GM12878 (cell line): ENCODE measurements around the gene RHOG. TPM values are rescaled to one million over a fixed set of nuclear protein-coding genes. Genes with fewer than 3 reads are reported as not detected.

Experiments used
- ATAC-seq: fragments of 200-7000 bp; cut with Tn5 transposase; 3 replicates; pipeline ENCODE4 v1.9.1; 2020; ENCODE audit warnings: mild to moderate bottlenecking, moderate library complexity
- BruUV-seq: library from RNA; stranded (reverse); fragments of 400-500 nt; replicated peaks from 2 replicates; lab custom pipeline; 2021; lab: Mats Ljungman, UMichigan
- CTCF ChIA-PET: fragments of 300-600 bp; sonication (Branson Sonifier 250); formaldehyde crosslinking; extraction: SDS; loops from one replicate; lab custom pipeline; 2021; ENCODE audit warnings: inconsistent platforms; lab: Yijun Ruan, JAX
- POLR2A ChIA-PET: fragments of 350-600 bp; formaldehyde crosslinking; extraction: SDS; loops from one replicate; lab custom pipeline; 2021; ENCODE audit warnings: inconsistent platforms; lab: Charles Lee
- RAD21 ChIA-PET: fragments of 300-600 bp; sonication (Branson Sonifier 250); formaldehyde crosslinking; loops from one replicate; lab custom pipeline; 2023; ENCODE audit warnings: antibody characterized with exemption; ENCODE audit not compliant: unreplicated experiment; lab: Charles Lee
- SMC1A ChIA-PET: fragments of 300-600 bp; sonication (Branson Sonifier 250); formaldehyde crosslinking; loops from one replicate; lab custom pipeline; 2023; ENCODE audit not compliant: unreplicated experiment, uncharacterized antibody; lab: Charles Lee
- DNase-seq: peaks from one replicate; pipeline ENCODE4 v3.0.0-alpha.2; 2011; ENCODE audit warnings: low read depth, low spot score
- FAIRE-seq: peaks from 3 replicates; lab custom pipeline; 2011; peaks lifted over from hg19 to GRCh38; lab: Jason Lieb, UNC
- H2AFZ ChIP-seq: 2 replicates; pipeline ENCODE4 v1.6.0; 2011; ENCODE audit warnings: low read depth, low read length, control low read depth; ENCODE audit not compliant: control insufficient read depth
- H3K27ac ChIP-seq: 2 replicates; pipeline ENCODE4 v1.5.1; 2011; ENCODE audit warnings: control low read depth; ENCODE audit not compliant: control insufficient read depth, insufficient read depth
- H3K27me3 ChIP-seq, 2 experiments: replicated peaks in 1 of 2; 2 replicates each; pipeline versions ENCODE4 v1.6.0 to v1.6.1; 2011; ENCODE audit warnings: low read length in 1 of 2; ENCODE audit not compliant: control insufficient read depth in 2 of 2, insufficient read depth in 2 of 2
- H3K36me3 ChIP-seq, 2 experiments: 2 replicates each; pipeline ENCODE4 v1.5.1; 2011; ENCODE audit warnings: low read length in 1 of 2; ENCODE audit not compliant: control insufficient read depth in 2 of 2, insufficient read depth in 2 of 2
- H3K4me1 ChIP-seq: 2 replicates; pipeline ENCODE4 v1.6.1; 2011; ENCODE audit warnings: mild to moderate bottlenecking, low read length, moderate library complexity, mixed read lengths; ENCODE audit not compliant: control insufficient read depth, insufficient read depth
- H3K4me2 ChIP-seq: 2 replicates; pipeline ENCODE4 v1.6.0; 2011; ENCODE audit warnings: control low read depth; ENCODE audit not compliant: control insufficient read depth, insufficient read depth
- H3K4me3 ChIP-seq: fragments of 200-600 bp; sonication (generic); 2 replicates; pipeline ENCODE4 v1.5.1; 2016
- H3K79me2 ChIP-seq: 2 replicates; pipeline ENCODE4 v1.6.0; 2011; ENCODE audit warnings: low read length; ENCODE audit not compliant: control insufficient read depth, insufficient read depth
- H3K9ac ChIP-seq: 2 replicates; pipeline ENCODE4 v1.8.0; 2011; ENCODE audit warnings: low read length, control low read depth, mixed read lengths; ENCODE audit not compliant: control insufficient read depth, insufficient read depth
- H3K9me3 ChIP-seq: replicated peaks from 3 replicates; pipeline ENCODE4 v1.5.1; 2011; ENCODE audit warnings: mild to moderate bottlenecking, low read length; ENCODE audit not compliant: control insufficient read depth, insufficient read depth
- H4K20me1 ChIP-seq: 2 replicates; pipeline ENCODE4 v1.6.0; 2011; ENCODE audit not compliant: control insufficient read depth, insufficient read depth
- ASH2L ChIP-seq: fragments of 300-600, 200-600 bp; sonication (generic); IDR thresholded peaks from 2 replicates; pipeline ENCODE4 v1.6.1; 2017; ENCODE audit warnings: low read depth, mild to moderate bottlenecking, borderline replicate concordance
- BACH1 ChIP-seq: fragments of 450-650 bp; IDR thresholded peaks from 2 replicates; pipeline ENCODE4 v1.6.1; 2017; ENCODE audit warnings: mild to moderate bottlenecking, borderline replicate concordance
- BRCA1 ChIP-seq: IDR thresholded peaks from 2 replicates; pipeline ENCODE4 v1.6.1; 2011; ENCODE audit warnings: low read depth, low read length, improper control_type of control experiment
- CBFB ChIP-seq: IDR thresholded peaks from 2 replicates; pipeline ENCODE4 v1.6.1; 2016; ENCODE audit warnings: antibody characterized with exemption, low read depth
- CEBPB ChIP-seq, 2 experiments: fragments of 150-350 bp in 1 of 2; IDR thresholded peaks; 2 replicates each; pipeline ENCODE4 v1.6.1; 2012 to 2014; ENCODE audit warnings: low read depth in 2 of 2, low read length in 2 of 2, borderline replicate concordance in 1 of 2, inconsistent platforms in 1 of 2
- HDGF ChIP-seq: fragments of 450-650 bp; IDR thresholded peaks from 2 replicates; pipeline ENCODE4 v1.6.1; 2016; ENCODE audit warnings: antibody characterized with exemption
- PAX5 ChIP-seq: IDR thresholded peaks from 2 replicates; pipeline ENCODE4 v1.6.1; 2011; ENCODE audit warnings: low read depth, low read length, borderline replicate concordance
- RBBP5 ChIP-seq: fragments of 200-600 bp; sonication (generic); conservative IDR thresholded peaks from 2 replicates; pipeline ENCODE4 v1.6.1; 2016
- RCOR1 ChIP-seq: conservative IDR thresholded peaks from 2 replicates; pipeline ENCODE4 v1.6.1; 2012; ENCODE audit warnings: low read depth, low read length, improper control_type of control experiment
- RUNX3 ChIP-seq: IDR thresholded peaks from 2 replicates; pipeline ENCODE4 v1.6.1; 2012; ENCODE audit warnings: low read length, inconsistent platforms
- SIN3A ChIP-seq: IDR thresholded peaks from 2 replicates; pipeline ENCODE4 v1.6.1; 2012; ENCODE audit warnings: low read depth, low read length, improper control_type of control experiment
- STAT1 ChIP-seq: fragments of 450-650 bp; conservative IDR thresholded peaks from 2 replicates; pipeline ENCODE4 v1.6.1; 2014; ENCODE audit warnings: antibody characterized with exemption, mild to moderate bottlenecking
- WRNIP1 ChIP-seq: IDR thresholded peaks from 2 replicates; pipeline ENCODE4 v1.6.1; 2011; ENCODE audit warnings: low read depth, low read length, improper control_type of control experiment, borderline replicate concordance
- YBX1 ChIP-seq: fragments of 450-650 bp; IDR thresholded peaks from 2 replicates; pipeline ENCODE4 v1.6.1; 2016; ENCODE audit warnings: antibody characterized with exemption
- WGBS: methylation state at CpG from one replicate; pipeline ENCODE4 v1.1.6; 2016; ENCODE audit warnings: low lambda C conversion rate; ENCODE audit not compliant: insufficient replicate concordance, insufficient coverage; ENCODE audit errors: missing lambda C conversion rate; 5-methylcytosine and 5-hydroxymethylcytosine counted together
- in situ Hi-C: fragments of 300-500 bp; cut with MboI; formaldehyde crosslinking; loops from 9 replicates; pipeline ENCODE4 v1.14.3; 2018; ENCODE audit warnings: mixed read lengths
- intact Hi-C: fragments of 100-400 bp; cut with micrococcal nuclease; formaldehyde crosslinking; loops from one replicate; pipeline ENCODE4 v1.14.2; 2022; ENCODE audit not compliant: unreplicated experiment
- polyA plus RNA-seq, 11 experiments: library from polyadenylated mRNA; depleted of rRNA in 4 of 11; unstranded in 6 of 11; stranded (reverse) in 5 of 11; fragments of >200 nt; fragmentation: Nextera tagmentation in 4 of 11; fragmentation: Illumina TruSeq in 1 of 11; extraction: Ambion mirVana in 4 of 11; extraction: Trizol in 1 of 11; gene quantifications; 1 replicate in 1 of 11; 2 replicates in 10 of 11; pipeline versions ENCODE4 v1.2.1 to v1.2.3, GENCODE V29; 2011 to 2016; ENCODE audit warnings: inconsistent platforms in 2 of 11, missing spikeins in 2 of 11, low read depth in 1 of 11
- total RNA-seq, 4 experiments: library from RNA; depleted of rRNA in 3 of 4; stranded (reverse); fragments of >200 nt in 3 of 4; fragmentation: Illumina TruSeq in 1 of 4; extraction: Trizol in 1 of 4; gene quantifications; 2 replicates each; pipeline versions ENCODE4 v1.2.1 to v1.2.3, GENCODE V29; 2013 to 2021
- TF ChIP-seq, protein P1 (sequence below): fragments of 450-650 bp; IDR thresholded peaks from 2 replicates; pipeline ENCODE4 v1.6.1; 2017; ENCODE audit warnings: low read depth, mild to moderate bottlenecking, moderate library complexity
- TF ChIP-seq, protein P2 (sequence below): IDR thresholded peaks from 2 replicates; pipeline ENCODE4 v1.6.1; 2012; ENCODE audit warnings: improper control_type of control experiment, low read depth, low read length; ENCODE audit not compliant: insufficient replicate concordance
- TF ChIP-seq, protein P3 (sequence below): fragments of 450-650 bp; IDR thresholded peaks from 2 replicates; pipeline ENCODE4 v1.6.1; 2017; ENCODE audit warnings: borderline replicate concordance

Gene RHOG
- total and polyA plus RNA-seq, 10 of the 15 experiments (the other 5 are each of a cell fraction or from before 2014, with no cell fraction given), result 16.0 to 172 (median 94.8) TPM

DNA sequence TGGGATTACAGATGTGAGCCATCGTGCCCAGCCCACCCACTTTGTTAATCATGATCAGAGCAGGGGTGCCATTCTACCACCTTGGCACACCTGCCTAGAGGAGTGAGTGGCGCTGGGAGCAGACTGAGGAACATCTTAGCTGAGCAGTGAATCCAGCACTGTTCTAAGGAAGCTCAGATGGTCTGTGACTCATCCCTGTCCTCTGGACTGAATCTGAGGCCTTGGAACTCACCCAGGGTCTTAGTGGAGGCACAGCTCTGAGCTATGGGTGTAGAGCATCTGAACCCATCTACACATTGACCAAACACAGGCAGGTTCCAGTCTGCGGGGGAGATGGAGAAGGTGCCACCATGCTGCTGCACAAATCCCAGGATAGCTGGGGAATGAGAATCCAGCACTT, 17.5 kb downstream of the RHOG start (continued):
- no peak for TF ChIP-seq SIN3A
- no peak for TF ChIP-seq STAT1
- TF ChIP-seq BACH1, result no peak
- no peak for TF ChIP-seq WRNIP1
- no peak for TF ChIP-seq CEBPB (IDR thresholded peaks at IDR 0.05; ENCODE audit: borderline replicate concordance in 1 of 2, low read depth in 2 of 2, low read length in 2 of 2)
- TF ChIP-seq RBBP5, result no peak
- no peak for TF ChIP-seq BRCA1
- TF ChIP-seq RUNX3, result no peak

DNA sequence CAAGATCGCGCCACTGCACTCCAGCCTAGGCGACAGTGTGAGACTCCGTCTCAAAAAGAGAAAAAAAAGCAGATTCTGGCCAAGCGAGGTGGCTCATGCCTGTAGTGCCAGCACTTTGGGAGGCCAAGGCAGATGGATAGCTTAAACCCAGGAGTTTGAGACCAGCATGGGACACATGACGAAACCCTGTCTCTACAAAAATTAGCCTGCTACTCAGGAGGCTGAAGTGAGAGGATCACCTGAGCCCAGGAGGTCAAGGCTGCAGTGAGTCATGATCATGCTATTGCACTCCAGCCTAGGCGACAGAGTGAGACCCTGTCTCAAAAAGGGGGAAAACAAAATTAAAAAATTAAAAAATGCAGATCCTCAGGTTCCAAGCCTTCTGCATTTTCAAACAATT, 18.4 kb downstream of the RHOG start:
- ChIA-PET CTCF (interaction anchor here (1.0 to 6.6 kb wide), 4 partner anchors 14 to 251 kb away, joined by 3 to 33 read pairs (median 15); partner anchors contain the start of genes PGAP2 and RHOG), SMC1A (no interaction called here), RAD21 (interaction anchor here (0.7 to 1.1 kb wide), 2 partner anchors 13 to 59 kb away, joined by 4 read pairs; no protein-coding TSS in a partner anchor), POLR2A (interaction anchor here (0.6 kb wide), 1 partner anchor 32 kb away, joined by 3 read pairs; no protein-coding TSS in a partner anchor)
- no peak for DNase-seq
- 95% methylated on average over 3 of the region's 7 CpGs for WGBS
- Histone ChIP-seq H3K79me2 (no peaks in the 10 kb centered on the region), H3K4me3 (no peak overlapping the region), H3K27ac (no peak overlapping the region), H3K27me3 (no peaks in the 10 kb centered on the region), H3K36me3 (peaks cover 2 to 22% of the 10 kb centered on the region in 2 experiments; a peak in 3 of 4 replicates), H2AFZ (no peak overlapping the region), H3K4me2 (no peak overlapping the region), H3K4me1 (peaks cover 2% of the 10 kb centered on the region; the same call in 1 of the 2 replicates), H3K9me3 (no peaks in the 10 kb centered on the region), H3K9ac (no peak overlapping the region), H4K20me1 (no peaks in the 10 kb centered on the region)
- intact Hi-C loops (no loop called here), in situ Hi-C loops (no loop called here)
- no peak for ATAC-seq
- FAIRE-seq, result no peak
- no TSS peak for BruUV-seq
- TF ChIP-seq PAX5 (no peak), ASH2L (no peak), CBFB (no peak), RCOR1 (no peak), YBX1 (no peak), HDGF (no peak)
- TF ChIP-seq, protein P1, sequence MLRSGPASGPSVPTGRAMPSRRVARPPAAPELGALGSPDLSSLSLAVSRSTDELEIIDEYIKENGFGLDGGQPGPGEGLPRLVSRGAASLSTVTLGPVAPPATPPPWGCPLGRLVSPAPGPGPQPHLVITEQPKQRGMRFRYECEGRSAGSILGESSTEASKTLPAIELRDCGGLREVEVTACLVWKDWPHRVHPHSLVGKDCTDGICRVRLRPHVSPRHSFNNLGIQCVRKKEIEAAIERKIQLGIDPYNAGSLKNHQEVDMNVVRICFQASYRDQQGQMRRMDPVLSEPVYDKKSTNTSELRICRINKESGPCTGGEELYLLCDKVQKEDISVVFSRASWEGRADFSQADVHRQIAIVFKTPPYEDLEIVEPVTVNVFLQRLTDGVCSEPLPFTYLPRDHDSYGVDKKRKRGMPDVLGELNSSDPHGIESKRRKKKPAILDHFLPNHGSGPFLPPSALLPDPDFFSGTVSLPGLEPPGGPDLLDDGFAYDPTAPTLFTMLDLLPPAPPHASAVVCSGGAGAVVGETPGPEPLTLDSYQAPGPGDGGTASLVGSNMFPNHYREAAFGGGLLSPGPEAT, result no peak
- TF ChIP-seq, protein P2, sequence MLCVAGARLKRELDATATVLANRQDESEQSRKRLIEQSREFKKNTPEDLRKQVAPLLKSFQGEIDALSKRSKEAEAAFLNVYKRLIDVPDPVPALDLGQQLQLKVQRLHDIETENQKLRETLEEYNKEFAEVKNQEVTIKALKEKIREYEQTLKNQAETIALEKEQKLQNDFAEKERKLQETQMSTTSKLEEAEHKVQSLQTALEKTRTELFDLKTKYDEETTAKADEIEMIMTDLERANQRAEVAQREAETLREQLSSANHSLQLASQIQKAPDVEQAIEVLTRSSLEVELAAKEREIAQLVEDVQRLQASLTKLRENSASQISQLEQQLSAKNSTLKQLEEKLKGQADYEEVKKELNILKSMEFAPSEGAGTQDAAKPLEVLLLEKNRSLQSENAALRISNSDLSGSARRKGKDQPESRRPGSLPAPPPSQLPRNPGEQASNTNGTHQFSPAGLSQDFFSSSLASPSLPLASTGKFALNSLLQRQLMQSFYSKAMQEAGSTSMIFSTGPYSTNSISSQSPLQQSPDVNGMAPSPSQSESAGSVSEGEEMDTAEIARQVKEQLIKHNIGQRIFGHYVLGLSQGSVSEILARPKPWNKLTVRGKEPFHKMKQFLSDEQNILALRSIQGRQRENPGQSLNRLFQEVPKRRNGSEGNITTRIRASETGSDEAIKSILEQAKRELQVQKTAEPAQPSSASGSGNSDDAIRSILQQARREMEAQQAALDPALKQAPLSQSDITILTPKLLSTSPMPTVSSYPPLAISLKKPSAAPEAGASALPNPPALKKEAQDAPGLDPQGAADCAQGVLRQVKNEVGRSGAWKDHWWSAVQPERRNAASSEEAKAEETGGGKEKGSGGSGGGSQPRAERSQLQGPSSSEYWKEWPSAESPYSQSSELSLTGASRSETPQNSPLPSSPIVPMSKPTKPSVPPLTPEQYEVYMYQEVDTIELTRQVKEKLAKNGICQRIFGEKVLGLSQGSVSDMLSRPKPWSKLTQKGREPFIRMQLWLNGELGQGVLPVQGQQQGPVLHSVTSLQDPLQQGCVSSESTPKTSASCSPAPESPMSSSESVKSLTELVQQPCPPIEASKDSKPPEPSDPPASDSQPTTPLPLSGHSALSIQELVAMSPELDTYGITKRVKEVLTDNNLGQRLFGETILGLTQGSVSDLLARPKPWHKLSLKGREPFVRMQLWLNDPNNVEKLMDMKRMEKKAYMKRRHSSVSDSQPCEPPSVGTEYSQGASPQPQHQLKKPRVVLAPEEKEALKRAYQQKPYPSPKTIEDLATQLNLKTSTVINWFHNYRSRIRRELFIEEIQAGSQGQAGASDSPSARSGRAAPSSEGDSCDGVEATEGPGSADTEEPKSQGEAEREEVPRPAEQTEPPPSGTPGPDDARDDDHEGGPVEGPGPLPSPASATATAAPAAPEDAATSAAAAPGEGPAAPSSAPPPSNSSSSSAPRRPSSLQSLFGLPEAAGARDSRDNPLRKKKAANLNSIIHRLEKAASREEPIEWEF, result no peak
- TF ChIP-seq, protein P3, sequence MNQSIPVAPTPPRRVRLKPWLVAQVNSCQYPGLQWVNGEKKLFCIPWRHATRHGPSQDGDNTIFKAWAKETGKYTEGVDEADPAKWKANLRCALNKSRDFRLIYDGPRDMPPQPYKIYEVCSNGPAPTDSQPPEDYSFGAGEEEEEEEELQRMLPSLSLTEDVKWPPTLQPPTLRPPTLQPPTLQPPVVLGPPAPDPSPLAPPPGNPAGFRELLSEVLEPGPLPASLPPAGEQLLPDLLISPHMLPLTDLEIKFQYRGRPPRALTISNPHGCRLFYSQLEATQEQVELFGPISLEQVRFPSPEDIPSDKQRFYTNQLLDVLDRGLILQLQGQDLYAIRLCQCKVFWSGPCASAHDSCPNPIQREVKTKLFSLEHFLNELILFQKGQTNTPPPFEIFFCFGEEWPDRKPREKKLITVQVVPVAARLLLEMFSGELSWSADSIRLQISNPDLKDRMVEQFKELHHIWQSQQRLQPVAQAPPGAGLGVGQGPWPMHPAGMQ, result no peak
